Endodermal cell (in vitro differentiated cells): ENCODE data around the gene SETD4. TPM values are rescaled to one million over a fixed set of nuclear protein-coding genes. Genes with fewer than 3 reads are reported as not detected.
"Not testable (repeated sequence)": the region's sequence is repeated elsewhere in the genome, so short reads cannot be mapped to it uniquely, and the experiment has no call there.

Experiments
- DNase-seq: peaks from one replicate; pipeline ENCODE4 v3.0.0-alpha.2; 2017
- H3K27ac ChIP-seq: 2 replicates; pipeline ENCODE4 v1.5.1; 2013; ENCODE audit warnings: mild to moderate bottlenecking, low read depth, low read length, moderate library complexity
- H3K27me3 ChIP-seq: 2 replicates; pipeline ENCODE4 v1.6.1; 2013; ENCODE audit warnings: mild to moderate bottlenecking, low read length, moderate library complexity; ENCODE audit not compliant: insufficient read depth, control insufficient read depth, poor library complexity, severe bottlenecking
- H3K36me3 ChIP-seq: 2 replicates; pipeline ENCODE4 v1.7.0; 2013; ENCODE audit warnings: mild to moderate bottlenecking, low read length, moderate library complexity; ENCODE audit not compliant: control insufficient read depth, insufficient read depth
- H3K4me1 ChIP-seq: one replicate; pipeline ENCODE4 v1.7.0; 2013; ENCODE audit warnings: low read length; ENCODE audit not compliant: control insufficient read depth, insufficient read depth
- H3K4me3 ChIP-seq: 2 replicates; pipeline ENCODE4 v1.5.1; 2013; ENCODE audit warnings: mild to moderate bottlenecking, low read length, moderate library complexity
- H3K9ac ChIP-seq: 2 replicates; pipeline ENCODE4 v1.6.1; 2013; ENCODE audit warnings: mild to moderate bottlenecking, low read length, moderate library complexity; ENCODE audit not compliant: poor library complexity, severe bottlenecking; ENCODE audit errors: extremely low read depth
- H3K9me3 ChIP-seq: 2 replicates; pipeline ENCODE4 v1.6.1; 2013; ENCODE audit warnings: mild to moderate bottlenecking, low read length, moderate library complexity; ENCODE audit not compliant: control insufficient read depth
- H3K27ac Mint-ChIP-seq: 2 replicates; pipeline ENCODE4 v1.8.0; 2020; ENCODE audit warnings: mixed read lengths
- H3K27me3 Mint-ChIP-seq: 2 replicates; pipeline ENCODE4 v1.8.0; 2021; ENCODE audit warnings: mild to moderate bottlenecking, mixed read lengths; ENCODE audit not compliant: insufficient read depth
- H3K36me3 Mint-ChIP-seq: 2 replicates; pipeline ENCODE4 v1.8.0; 2020; ENCODE audit warnings: low read depth, mixed read lengths
- H3K4me1 Mint-ChIP-seq: 2 replicates; pipeline ENCODE4 v1.8.0; 2020; ENCODE audit warnings: mixed read lengths
- H3K4me3 Mint-ChIP-seq: 2 replicates; pipeline ENCODE4 v1.8.0; 2020; ENCODE audit warnings: mild to moderate bottlenecking, moderate library complexity, mixed read lengths
- H3K9me3 Mint-ChIP-seq: 2 replicates; pipeline ENCODE4 v1.8.0; 2020; ENCODE audit warnings: mild to moderate bottlenecking, mixed read lengths
- WGBS, 2 experiments: methylation state at CpG; one replicate each; pipeline versions ENCODE4 v1.1.5 to v1.1.7; 2013; ENCODE audit warnings: missing lambda C conversion rate in 2 of 2, mixed read lengths in 1 of 2; ENCODE audit not compliant: insufficient coverage in 1 of 2, insufficient read length in 1 of 2; 5-methylcytosine and 5-hydroxymethylcytosine counted together
- total RNA-seq, 2 donors: library from RNA; stranded (reverse); fragmentation: NEBNext Ultra II Directional in 1 of 2; extraction: Animal tissue kit (Norgen Biotek cat#: 25700) in 1 of 2; gene quantifications; 2 replicates in 1 of 2; 3 replicates in 1 of 2; pipeline ENCODE4 v1.2.1, GENCODE V29; 2021
- TF ChIP-seq, protein P1 (sequence below): fragments of 200-600 bp; sonication (generic); conservative IDR thresholded peaks from 2 replicates; pipeline ENCODE4 v1.5.0; 2021; ENCODE audit warnings: antibody characterized with exemption, mild to moderate bottlenecking

SETD4 gene
- total RNA-seq, 2 donors from 2014 or later: 27.8 to 31.9 TPM

DNA sequence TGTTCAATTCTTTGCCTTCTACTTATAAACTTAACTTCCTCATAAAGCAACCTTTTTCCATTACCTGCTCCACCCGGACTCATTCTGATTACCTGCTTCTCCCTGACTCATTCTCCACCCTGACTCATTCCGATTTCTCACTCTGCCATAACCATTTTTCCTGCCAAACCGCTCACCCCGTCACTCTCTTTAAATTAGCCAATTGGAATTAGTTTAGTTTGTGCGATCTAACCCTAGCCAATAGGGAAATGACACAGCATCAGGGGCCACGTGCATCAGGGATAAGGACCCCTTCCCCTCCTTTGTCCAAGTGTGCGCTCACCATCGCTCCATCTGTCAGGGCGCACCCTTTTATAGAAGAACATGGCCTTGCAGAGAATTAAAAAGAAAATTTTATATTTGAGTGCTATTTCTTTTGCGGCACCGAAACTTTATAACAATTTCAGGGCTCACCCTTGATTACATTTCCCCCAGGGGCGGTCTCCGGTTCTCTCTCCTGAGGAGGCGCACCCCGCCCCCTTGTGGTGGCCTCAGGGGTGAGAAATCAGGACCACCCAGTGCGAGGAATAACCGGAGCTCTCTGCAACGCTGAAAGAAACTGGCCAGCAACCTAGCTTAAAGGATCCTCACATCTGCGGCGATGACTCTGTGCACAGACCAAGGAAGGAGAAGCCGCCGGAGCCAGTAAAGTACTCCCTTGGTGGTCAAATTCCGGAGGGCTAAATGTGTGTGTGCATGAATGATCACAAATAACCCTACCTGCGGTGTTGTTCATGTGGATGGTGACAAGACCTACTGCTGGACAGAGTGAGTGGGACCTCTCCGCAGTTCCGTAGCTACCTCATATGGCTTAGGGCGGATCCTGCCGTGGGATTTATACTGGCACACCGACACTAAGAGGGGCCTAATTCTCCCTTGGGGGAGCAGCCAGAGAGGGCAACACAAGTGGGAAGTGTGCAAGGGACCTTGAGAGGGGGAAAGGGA lies 44.3 kb upstream of the SETD4 start:
- Mint-ChIP-seq H3K36me3 (peaks cover 2% of the 10 kb centered on the region), H3K9me3 (peaks cover 54% of the 10 kb centered on the region), H3K27ac (peak overlapping the region; percentile 38), H3K4me1 (peaks cover 25% of the 10 kb centered on the region), H3K4me3 (peak overlapping the region; percentile 31), H3K27me3 (no peaks in the 10 kb centered on the region)
- peak; percentile 74 for DNase-seq
- Histone ChIP-seq H3K36me3 (no peaks in the 10 kb centered on the region), H3K4me3 (peak overlapping the region; percentile 76), H3K27ac (no peak overlapping the region), H3K9me3 (peaks cover 49% of the 10 kb centered on the region), H3K9ac (peak overlapping the region; percentile 23), H3K27me3 (no peaks in the 10 kb centered on the region), H3K4me1 (no peaks in the 10 kb centered on the region)
- TF ChIP-seq, protein P1, sequence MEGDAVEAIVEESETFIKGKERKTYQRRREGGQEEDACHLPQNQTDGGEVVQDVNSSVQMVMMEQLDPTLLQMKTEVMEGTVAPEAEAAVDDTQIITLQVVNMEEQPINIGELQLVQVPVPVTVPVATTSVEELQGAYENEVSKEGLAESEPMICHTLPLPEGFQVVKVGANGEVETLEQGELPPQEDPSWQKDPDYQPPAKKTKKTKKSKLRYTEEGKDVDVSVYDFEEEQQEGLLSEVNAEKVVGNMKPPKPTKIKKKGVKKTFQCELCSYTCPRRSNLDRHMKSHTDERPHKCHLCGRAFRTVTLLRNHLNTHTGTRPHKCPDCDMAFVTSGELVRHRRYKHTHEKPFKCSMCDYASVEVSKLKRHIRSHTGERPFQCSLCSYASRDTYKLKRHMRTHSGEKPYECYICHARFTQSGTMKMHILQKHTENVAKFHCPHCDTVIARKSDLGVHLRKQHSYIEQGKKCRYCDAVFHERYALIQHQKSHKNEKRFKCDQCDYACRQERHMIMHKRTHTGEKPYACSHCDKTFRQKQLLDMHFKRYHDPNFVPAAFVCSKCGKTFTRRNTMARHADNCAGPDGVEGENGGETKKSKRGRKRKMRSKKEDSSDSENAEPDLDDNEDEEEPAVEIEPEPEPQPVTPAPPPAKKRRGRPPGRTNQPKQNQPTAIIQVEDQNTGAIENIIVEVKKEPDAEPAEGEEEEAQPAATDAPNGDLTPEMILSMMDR: peak; percentile 80
- 70 to 83% methylated on average over 21 to 29 of the region's 29 CpGs for WGBS, 2 experiments

DNA sequence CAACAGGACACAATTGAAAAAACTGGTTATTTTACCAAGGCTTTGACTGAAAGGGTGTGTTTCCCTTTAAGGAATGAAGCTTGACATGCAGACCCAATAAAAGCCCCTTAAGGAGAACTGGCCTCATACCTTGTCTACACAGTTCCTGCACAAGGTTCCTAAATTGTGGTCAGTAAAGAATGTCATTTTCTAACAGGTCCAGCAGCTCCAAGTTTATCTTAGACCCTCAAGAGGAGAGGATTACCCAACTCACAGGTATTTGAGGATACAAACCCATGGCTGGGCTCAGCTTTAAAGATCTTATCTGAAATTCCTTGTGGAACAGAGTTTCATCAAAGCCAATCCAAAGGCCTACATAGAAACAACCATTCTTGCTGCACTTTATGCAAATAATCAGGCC lies 43.1 kb upstream of the SETD4 start:
- peaks cover 5% of the 10 kb centered on the region for H3K36me3 Mint-ChIP-seq
- H3K4me1 Mint-ChIP-seq: peaks cover 25% of the 10 kb centered on the region
- no peak overlapping the region for H3K27ac Mint-ChIP-seq

DNA sequence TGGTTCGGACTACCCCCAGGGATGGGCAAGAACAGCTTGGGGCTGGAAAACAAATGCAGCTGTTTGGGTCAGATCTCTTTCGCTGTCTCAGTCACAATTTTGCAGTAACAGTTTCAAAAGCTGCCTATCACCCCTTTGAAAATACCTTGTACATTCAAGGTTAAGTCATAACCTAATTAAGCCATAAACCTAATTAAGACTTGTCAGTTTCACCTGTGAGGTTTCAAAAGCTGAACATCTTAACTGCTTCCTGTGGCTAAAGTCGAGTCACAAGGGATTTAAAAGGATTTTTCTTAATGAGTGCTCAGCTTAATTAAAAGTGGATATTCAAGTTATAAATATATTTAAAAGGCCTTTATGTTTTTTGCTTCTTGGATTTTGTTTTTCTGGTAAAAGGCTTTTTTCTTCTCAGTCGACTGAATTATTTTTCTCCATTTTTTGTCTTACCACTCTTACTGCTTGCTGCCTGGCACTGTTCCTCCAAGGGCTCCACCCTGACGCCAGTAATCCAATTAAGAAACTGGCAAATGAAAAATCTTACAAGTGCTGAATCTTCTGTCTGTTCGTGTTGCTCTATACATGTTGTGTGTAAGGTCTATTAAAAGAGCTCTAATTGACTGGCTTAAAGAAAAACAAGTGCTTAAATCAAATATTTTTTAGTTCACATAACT lies 40.8 kb upstream of the SETD4 start:
- no peaks in the 10 kb centered on the region for H3K36me3 ChIP-seq
- no peaks in the 10 kb centered on the region for H3K27me3 ChIP-seq
- WGBS, 2 experiments: 85 to 93% methylated on average over 3 to 6 of the region's 6 CpGs
- H3K4me3 ChIP-seq: peak overlapping the region; percentile 51
- Mint-ChIP-seq H3K27me3 (no peaks in the 10 kb centered on the region), H3K4me3 (no peak overlapping the region), H3K4me1 (peaks cover 22% of the 10 kb centered on the region), H3K27ac (no peak overlapping the region), H3K9me3 (peaks cover 79% of the 10 kb centered on the region), H3K36me3 (peaks cover 5% of the 10 kb centered on the region)
- no peak overlapping the region for H3K9ac ChIP-seq
- TF ChIP-seq, protein P1: no peak
- peaks cover 31% of the 10 kb centered on the region for H3K9me3 ChIP-seq
- peaks cover 6% of the 10 kb centered on the region for H3K4me1 ChIP-seq
- no peak overlapping the region for H3K27ac ChIP-seq
- DNase-seq: no peak

More for the DNA sequence above, 43.1 kb upstream of the SETD4 start:
- Histone ChIP-seq H3K9me3 (peaks cover 38% of the 10 kb centered on the region), H3K4me3 (peak overlapping the region; percentile 20), H3K9ac (no peak overlapping the region), H3K4me1 (no peaks in the 10 kb centered on the region), H3K27ac (no peak overlapping the region), H3K27me3 (no peaks in the 10 kb centered on the region), H3K36me3 (no peaks in the 10 kb centered on the region)
- DNase-seq: no peak
- Mint-ChIP-seq H3K27me3 (no peaks in the 10 kb centered on the region), H3K9me3 (peaks cover 58% of the 10 kb centered on the region), H3K4me3 (no peak overlapping the region)
- TF ChIP-seq, protein P1: no peak

DNA sequence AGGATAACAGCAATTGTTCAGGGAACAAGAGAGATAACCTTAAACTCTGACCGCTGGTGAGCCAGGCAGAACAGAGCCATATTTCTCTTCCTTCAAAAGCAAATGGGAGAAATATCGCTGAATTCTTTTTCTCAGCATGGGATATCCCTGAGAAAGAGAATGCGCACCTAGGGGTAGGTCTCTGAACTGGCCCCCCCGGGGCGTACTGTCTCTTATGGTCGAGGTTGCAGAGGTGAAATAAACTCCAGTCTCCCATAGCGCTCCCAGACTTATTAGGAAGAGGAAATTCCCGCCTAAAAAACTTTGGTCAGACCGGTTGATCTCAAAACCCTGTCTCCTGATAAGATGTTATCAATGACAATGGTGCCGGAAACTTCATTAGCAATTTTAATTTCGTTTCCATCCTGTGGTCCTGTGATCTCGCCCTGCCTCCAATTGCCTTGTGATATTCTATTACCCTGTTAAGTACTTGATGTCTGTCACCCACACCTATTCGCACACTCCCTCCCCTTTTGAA lies 39.4 kb upstream of the SETD4 start:
- H3K36me3 ChIP-seq, H3K27me3 ChIP-seq, H3K27me3 Mint-ChIP-seq, H3K36me3 Mint-ChIP-seq, H3K4me3 ChIP-seq, H3K4me3 Mint-ChIP-seq, DNase-seq, H3K27ac Mint-ChIP-seq, H3K27ac ChIP-seq, H3K4me1 ChIP-seq, H3K4me1 Mint-ChIP-seq, H3K9ac ChIP-seq: not testable (repeated sequence)
- peaks cover 44% of the 10 kb centered on the region for H3K9me3 ChIP-seq
- peaks cover 91% of the 10 kb centered on the region for H3K9me3 Mint-ChIP-seq
- 34% methylated on average over 7 to 12 of the region's 13 CpGs for WGBS, 2 experiments
